ENCODE results near the gene INTS15. TPM values are rescaled to one million over a fixed set of nuclear protein-coding genes. Genes with fewer than 3 reads are reported as not detected.

The INTS15 gene
- total and polyA plus RNA-seq, 11 donors: 7.1 to 22.7 (median 15.3) TPM

- Histone ChIP-seq H3K9me3 (peaks cover 0 to 11% (median 0%) of the 10 kb centered on the region in 12 donors), H3K36me3 (peaks cover 0 to 74% (median 51%) of the 10 kb centered on the region in 9 donors), H3K4me1 (peaks cover 0 to under 1% (median 0%) of the 10 kb centered on the region in 12 donors), H3K27me3 (no peaks in the 10 kb centered on the region), H3K27ac (no peak overlapping the region), H3K4me3 (no peak overlapping the region)
- peak in 1 of 5 donors; percentile 58 for DNase-seq
- intact Hi-C loops (cut with DNase I): no loop called here
- 97 to 98% (median 97%) methylated on average over 71 to 75 of the region's 75 CpGs for WGBS, 4 donors
- no peak for ATAC-seq
- TF ChIP-seq CTCF (IDR thresholded peaks at IDR 0.05): no peak
Observed at GRCh38 chr7:6652446-6653011, 62.7 kb downstream of the INTS15 start.

- intact Hi-C loops (cut with DNase I): no loop called here
- no peak for TF ChIP-seq CTCF (IDR thresholded peaks at IDR 0.05)
- no peak for TF ChIP-seq POLR2A (IDR thresholded peaks at IDR 0.05)
- Histone ChIP-seq H3K4me3 (no peak overlapping the region), H3K4me1 (no peaks in the 10 kb centered on the region), H3K9me3 (peaks cover 0 to 11% (median 0%) of the 10 kb centered on the region in 12 donors), H3K27me3 (no peaks in the 10 kb centered on the region), H3K36me3 (peaks cover 0 to 66% (median 51%) of the 10 kb centered on the region in 9 donors), H3K27ac (no peak overlapping the region)
- WGBS, 4 donors: 92 to 97% (median 93%) methylated on average over 87 to 146 of the region's 146 CpGs
- peak in 1 of 5 donors; percentile 56 for DNase-seq
- ATAC-seq: no peak
Observed at GRCh38 chr7:6653071-6654003, 63.5 kb downstream of the INTS15 start.

DNA sequence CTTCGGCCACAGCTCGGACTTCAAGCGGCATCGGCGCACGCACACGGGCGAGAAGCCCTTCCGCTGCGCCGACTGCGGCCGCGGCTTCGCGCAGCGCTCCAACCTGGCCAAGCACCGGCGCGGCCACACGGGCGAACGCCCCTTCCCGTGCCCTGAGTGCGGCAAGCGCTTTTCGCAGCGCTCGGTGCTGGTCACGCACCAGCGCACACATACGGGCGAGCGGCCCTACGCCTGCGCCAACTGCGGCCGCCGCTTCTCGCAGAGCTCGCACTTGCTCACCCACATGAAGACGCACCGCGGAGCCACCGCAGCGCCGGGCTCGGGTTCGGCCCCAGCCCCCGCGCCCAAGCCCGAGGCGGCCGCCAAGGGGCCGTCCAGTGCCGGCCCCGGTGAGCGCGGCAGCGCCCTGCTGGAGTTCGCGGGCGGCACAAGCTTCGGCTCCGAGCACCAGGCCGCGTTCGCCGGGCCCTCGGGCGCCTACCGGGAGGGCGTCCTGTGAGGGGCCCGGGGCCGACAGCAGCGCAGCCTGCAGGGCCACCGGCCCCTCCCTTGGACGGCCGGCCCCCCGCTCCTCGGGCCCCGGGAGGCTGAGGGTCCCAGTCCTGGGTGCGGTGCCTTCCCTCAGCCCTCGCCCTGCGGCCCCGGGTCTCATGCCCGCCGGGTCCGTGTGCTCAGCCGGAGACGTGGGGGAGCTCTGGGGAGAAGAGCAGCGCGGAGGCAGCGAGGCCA, 64.5 kb downstream of the INTS15 start:
- ATAC-seq (no peak), DNase-seq (peak in 1 of 5 donors; percentile 51)
- WGBS, 4 donors: 92 to 94% (median 93%) methylated on average over 62 to 94 of the region's 94 CpGs
- intact Hi-C loops (cut with DNase I): no loop called here
- no peak for TF ChIP-seq POLR2A (IDR thresholded peaks at IDR 0.05)
- TF ChIP-seq CTCF (IDR thresholded peaks at IDR 0.05): no peak
- Histone ChIP-seq H3K9me3 (peaks cover 0 to 11% (median 0%) of the 10 kb centered on the region in 12 donors), H3K36me3 (peaks cover 0 to 57% (median 50%) of the 10 kb centered on the region in 9 donors), H3K4me3 (no peak overlapping the region), H3K27me3 (no peaks in the 10 kb centered on the region), H3K4me1 (no peaks in the 10 kb centered on the region), H3K27ac (no peak overlapping the region)

Measured in heart left ventricle (tissue), 16 donors.